Measurements from ENCODE around the gene PTP4A1.

DNA sequence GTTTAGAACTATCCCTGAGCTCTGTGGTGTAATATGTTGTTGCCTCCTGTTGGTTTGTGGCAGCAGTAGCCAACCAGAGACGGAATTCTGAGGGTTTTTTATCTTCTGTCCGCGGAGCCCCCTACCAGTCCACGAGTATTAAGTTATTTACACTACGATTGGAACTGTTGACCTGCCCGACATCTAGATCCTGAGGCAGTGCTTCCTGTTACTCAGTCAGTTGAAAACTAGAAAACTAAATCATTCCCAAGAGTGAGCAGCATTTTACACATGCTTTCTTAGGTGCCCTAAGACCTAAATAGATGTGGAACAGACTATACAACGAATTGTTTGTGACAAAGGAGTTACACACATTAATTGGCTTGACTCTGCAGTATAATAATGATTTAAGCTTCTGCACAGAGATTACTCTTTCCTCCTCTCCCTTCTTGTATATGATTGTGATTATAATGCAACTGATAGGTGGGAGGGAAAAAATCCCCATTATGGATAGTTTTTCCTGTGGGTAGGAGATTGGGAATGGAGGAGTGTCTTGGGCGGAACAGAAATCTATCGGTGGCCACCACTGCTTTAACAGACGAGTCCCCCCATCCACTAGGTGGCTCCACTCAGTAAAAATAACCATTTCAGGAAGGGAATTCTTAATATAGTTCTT is 1.7 kb downstream of the PTP4A1 start:
- TF ChIP-seq, protein P1, sequence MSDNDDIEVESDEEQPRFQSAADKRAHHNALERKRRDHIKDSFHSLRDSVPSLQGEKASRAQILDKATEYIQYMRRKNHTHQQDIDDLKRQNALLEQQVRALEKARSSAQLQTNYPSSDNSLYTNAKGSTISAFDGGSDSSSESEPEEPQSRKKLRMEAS (IDR thresholded peaks at IDR 0.05; ENCODE audit: low read depth), result no peak
- TF ChIP-seq, protein P2, sequence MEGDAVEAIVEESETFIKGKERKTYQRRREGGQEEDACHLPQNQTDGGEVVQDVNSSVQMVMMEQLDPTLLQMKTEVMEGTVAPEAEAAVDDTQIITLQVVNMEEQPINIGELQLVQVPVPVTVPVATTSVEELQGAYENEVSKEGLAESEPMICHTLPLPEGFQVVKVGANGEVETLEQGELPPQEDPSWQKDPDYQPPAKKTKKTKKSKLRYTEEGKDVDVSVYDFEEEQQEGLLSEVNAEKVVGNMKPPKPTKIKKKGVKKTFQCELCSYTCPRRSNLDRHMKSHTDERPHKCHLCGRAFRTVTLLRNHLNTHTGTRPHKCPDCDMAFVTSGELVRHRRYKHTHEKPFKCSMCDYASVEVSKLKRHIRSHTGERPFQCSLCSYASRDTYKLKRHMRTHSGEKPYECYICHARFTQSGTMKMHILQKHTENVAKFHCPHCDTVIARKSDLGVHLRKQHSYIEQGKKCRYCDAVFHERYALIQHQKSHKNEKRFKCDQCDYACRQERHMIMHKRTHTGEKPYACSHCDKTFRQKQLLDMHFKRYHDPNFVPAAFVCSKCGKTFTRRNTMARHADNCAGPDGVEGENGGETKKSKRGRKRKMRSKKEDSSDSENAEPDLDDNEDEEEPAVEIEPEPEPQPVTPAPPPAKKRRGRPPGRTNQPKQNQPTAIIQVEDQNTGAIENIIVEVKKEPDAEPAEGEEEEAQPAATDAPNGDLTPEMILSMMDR (IDR thresholded peaks at IDR 0.05), result peak; percentile 86
- TF ChIP-seq, protein P3, sequence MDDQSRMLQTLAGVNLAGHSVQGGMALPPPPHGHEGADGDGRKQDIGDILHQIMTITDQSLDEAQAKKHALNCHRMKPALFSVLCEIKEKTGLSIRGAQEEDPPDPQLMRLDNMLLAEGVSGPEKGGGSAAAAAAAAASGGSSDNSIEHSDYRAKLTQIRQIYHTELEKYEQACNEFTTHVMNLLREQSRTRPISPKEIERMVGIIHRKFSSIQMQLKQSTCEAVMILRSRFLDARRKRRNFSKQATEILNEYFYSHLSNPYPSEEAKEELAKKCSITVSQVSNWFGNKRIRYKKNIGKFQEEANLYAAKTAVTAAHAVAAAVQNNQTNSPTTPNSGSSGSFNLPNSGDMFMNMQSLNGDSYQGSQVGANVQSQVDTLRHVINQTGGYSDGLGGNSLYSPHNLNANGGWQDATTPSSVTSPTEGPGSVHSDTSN (IDR thresholded peaks at IDR 0.05), result no peak

Data from SK-N-SH (cell line).